Esophagus (tissue), 2 donors: Measurements from ENCODE around the gene NR1H3. TPM values are rescaled to one million over a fixed set of nuclear protein-coding genes. Genes with fewer than 3 reads are reported as not detected.

ENCODE experiments used
- H3K27ac ChIP-seq, 2 donors: one replicate each; pipeline ENCODE4 v1.5.1; 2013; ENCODE audit warnings: low read depth in 2 of 2, mild to moderate bottlenecking in 2 of 2, inconsistent platforms in 1 of 2, low read length in 1 of 2, moderate library complexity in 1 of 2
- H3K27me3 ChIP-seq, 2 donors: one replicate each; pipeline ENCODE4 v1.6.1; 2013; ENCODE audit warnings: low read length in 2 of 2, control low read depth in 1 of 2, mild to moderate bottlenecking in 1 of 2; ENCODE audit not compliant: insufficient read depth in 2 of 2, control insufficient read depth in 1 of 2
- H3K36me3 ChIP-seq, 2 donors: one replicate each; pipeline ENCODE4 v1.6.1; 2013; ENCODE audit warnings: low read length in 1 of 2; ENCODE audit not compliant: control insufficient read depth in 2 of 2, insufficient read depth in 2 of 2
- H3K4me1 ChIP-seq, 2 donors: one replicate each; pipeline ENCODE4 v1.6.1; 2013; ENCODE audit warnings: low read length in 1 of 2; ENCODE audit not compliant: control insufficient read depth in 2 of 2, insufficient read depth in 2 of 2
- H3K4me3 ChIP-seq, 2 donors: one replicate each; pipeline ENCODE4 v1.5.1; 2013; ENCODE audit warnings: low read length in 2 of 2, mild to moderate bottlenecking in 2 of 2, low read depth in 1 of 2, moderate library complexity in 1 of 2
- H3K9me3 ChIP-seq, 2 donors: one replicate each; pipeline ENCODE4 v1.6.1; 2013; ENCODE audit warnings: mild to moderate bottlenecking in 2 of 2, low read depth in 1 of 2, low read length in 1 of 2, moderate library complexity in 1 of 2; ENCODE audit not compliant: control insufficient read depth in 2 of 2, insufficient read depth in 1 of 2
- WGBS, 2 donors: extraction: QIAGEN DNeasy Blood & Tissue Kit; methylation state at CpG; one replicate each; pipeline ENCODE4 v1.1.7; 2013; 5-methylcytosine and 5-hydroxymethylcytosine counted together
- polyA plus RNA-seq, 2 donors: library from polyadenylated mRNA; stranded (reverse); fragments of 200-250 nt; gene quantifications; one replicate each; pipeline ENCODE4 v1.2.3, GENCODE V29; 2013
- donor health status: healthy with polysubstance abuse.
- donor health status: Bipolar disorder and iron deficiency.

The NR1H3 gene
- polyA plus RNA-seq, 2 donors = 10.9 to 12.0 TPM

DNA sequence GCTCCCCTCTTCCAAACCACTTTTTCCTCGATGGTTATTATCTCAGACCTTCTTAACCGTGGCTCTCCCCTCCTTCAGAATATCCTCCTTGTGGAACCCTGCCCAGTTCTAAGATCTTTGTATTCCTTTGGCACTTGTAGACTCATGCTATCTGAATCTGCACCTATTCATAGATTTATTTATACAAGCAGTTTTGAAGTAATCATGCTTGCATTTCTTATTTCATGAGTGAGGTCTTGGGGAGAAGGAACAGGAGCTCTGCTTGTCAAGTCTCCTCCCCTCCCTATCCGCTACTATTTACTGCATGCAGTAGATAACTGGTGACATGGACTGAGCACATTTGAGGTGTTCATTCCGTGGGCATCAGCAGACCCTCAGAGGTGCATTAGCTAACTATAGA lies 6.7 kb downstream of the NR1H3 start:
- peaks cover 3 to 5% of the 10 kb centered on the region in 2 donors for H3K36me3 ChIP-seq

GRCh38 chr11:47267876-47268275 lies 10.1 kb downstream of the NR1H3 start:
- Histone ChIP-seq H3K4me1 (peaks cover 0 to 10% of the 10 kb centered on the region in 2 donors), H3K4me3 (no peak overlapping the region), H3K27ac (peak overlapping the region in 1 of 2 donors; percentile 90), H3K27me3 (no peaks in the 10 kb centered on the region), H3K36me3 (no peaks in the 10 kb centered on the region), H3K9me3 (no peaks in the 10 kb centered on the region)
- WGBS, 2 donors = 68 to 73% methylated on average over 6 of the region's 6 CpGs

More for the DNA sequence above, 6.7 kb downstream of the NR1H3 start:
- H3K9me3 ChIP-seq = no peaks in the 10 kb centered on the region
- WGBS, 2 donors = 74 to 75% methylated on average over 4 of the region's 4 CpGs
- no peak overlapping the region for H3K27ac ChIP-seq
- peaks cover 0 to 8% of the 10 kb centered on the region in 2 donors for H3K4me1 ChIP-seq
- H3K4me3 ChIP-seq = no peak overlapping the region
- H3K27me3 ChIP-seq = no peaks in the 10 kb centered on the region

GRCh38 chr11:47268448-47269001 lies 10.7 kb downstream of the NR1H3 start:
- Histone ChIP-seq H3K27ac (peak overlapping the region; percentile 90 to 93), H3K4me3 (peak overlapping the region; percentile 80 to 82), H3K4me1 (peaks cover 0 to 10% of the 10 kb centered on the region in 2 donors), H3K27me3 (no peaks in the 10 kb centered on the region), H3K9me3 (no peaks in the 10 kb centered on the region), H3K36me3 (no peaks in the 10 kb centered on the region)
- WGBS, 2 donors = 51 to 55% methylated on average over 13 of the region's 13 CpGs

DNA sequence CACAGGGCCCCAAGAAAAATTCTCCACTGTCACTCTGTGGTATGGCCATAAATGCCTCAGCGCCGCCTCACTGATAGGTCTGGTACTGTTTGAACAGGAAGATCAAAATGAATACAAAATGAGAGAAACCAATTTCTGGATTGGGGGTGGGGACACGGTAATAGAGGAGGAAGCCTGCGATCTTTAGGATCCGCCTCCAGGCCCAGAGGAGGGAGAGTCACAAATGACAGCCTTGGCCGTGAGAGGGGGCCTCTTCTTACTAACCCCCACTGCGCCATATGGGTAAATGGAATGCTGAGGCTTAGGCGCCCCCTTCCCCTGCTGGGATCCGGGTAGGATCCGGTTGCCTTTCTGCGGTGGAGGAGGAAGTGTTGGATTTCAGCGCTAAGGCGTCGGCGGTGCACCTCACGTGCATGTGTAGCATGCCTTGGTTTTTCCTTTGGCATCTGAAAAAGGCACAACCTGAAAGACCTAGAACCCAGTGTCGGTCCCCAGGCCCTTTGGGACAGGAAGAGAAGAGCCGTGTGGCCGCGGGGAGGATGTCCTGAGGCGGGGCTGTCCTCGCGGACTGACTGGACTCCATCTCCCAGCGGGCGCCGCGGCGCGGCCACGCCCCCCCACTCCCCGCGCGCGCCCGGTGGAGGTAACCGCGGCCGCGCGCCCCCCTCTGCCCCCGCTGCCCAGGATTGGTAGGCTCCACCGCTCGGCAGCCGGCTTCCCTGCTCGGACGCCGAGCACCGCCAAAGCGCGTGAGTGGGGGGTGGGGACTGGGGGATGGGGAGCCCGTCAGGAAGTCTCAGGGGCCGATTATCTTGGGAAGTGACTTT lies 11.4 kb downstream of the NR1H3 start:
- H3K9me3 ChIP-seq = no peaks in the 10 kb centered on the region
- WGBS, 2 donors = 1% methylated on average over 49 to 52 of the region's 52 CpGs
- H3K4me3 ChIP-seq = peak overlapping the region; percentile 80 to 82
- H3K4me1 ChIP-seq = peaks cover 0 to 10% of the 10 kb centered on the region in 2 donors
- peak overlapping the region; percentile 90 to 93 for H3K27ac ChIP-seq
- H3K27me3 ChIP-seq = no peaks in the 10 kb centered on the region
- H3K36me3 ChIP-seq = peaks cover 0 to under 1% of the 10 kb centered on the region in 2 donors

- peaks cover 0 to 10% of the 10 kb centered on the region in 2 donors for H3K4me1 ChIP-seq
- WGBS, 2 donors = 1% methylated on average over 57 of the region's 57 CpGs
Observed at GRCh38 chr11:47269829-47270305, 12.1 kb downstream of the NR1H3 start, which contains the start of gene MADD. TSS of gene MADD (plus strand) at chr11:47270133.

GRCh38 chr11:47270331-47271271 lies 12.8 kb downstream of the NR1H3 start:
- Histone ChIP-seq H3K4me1 (peaks cover 0 to 10% of the 10 kb centered on the region in 2 donors), H3K4me3 (peak overlapping the region; percentile 80 to 82), H3K27me3 (no peaks in the 10 kb centered on the region), H3K27ac (peak overlapping the region; percentile 90 to 93), H3K36me3 (peaks cover 4 to 8% of the 10 kb centered on the region in 2 donors), H3K9me3 (no peaks in the 10 kb centered on the region)
- 1 to 2% methylated on average over 25 to 34 of the region's 34 CpGs for WGBS, 2 donors

More at GRCh38 chr11:47269829-47270305, 12.1 kb downstream of the NR1H3 start, which contains the start of gene MADD:
- H3K4me3 ChIP-seq = peak within 1 kb of the TSS; percentile 80 to 82
- H3K9me3 ChIP-seq = no peaks in the 10 kb centered on the region
- H3K36me3 ChIP-seq = peaks cover 2 to 7% of the 10 kb centered on the region in 2 donors
- H3K27me3 ChIP-seq = no peaks in the 10 kb centered on the region
- peak within 1 kb of the TSS; percentile 90 to 93 for H3K27ac ChIP-seq

DNA sequence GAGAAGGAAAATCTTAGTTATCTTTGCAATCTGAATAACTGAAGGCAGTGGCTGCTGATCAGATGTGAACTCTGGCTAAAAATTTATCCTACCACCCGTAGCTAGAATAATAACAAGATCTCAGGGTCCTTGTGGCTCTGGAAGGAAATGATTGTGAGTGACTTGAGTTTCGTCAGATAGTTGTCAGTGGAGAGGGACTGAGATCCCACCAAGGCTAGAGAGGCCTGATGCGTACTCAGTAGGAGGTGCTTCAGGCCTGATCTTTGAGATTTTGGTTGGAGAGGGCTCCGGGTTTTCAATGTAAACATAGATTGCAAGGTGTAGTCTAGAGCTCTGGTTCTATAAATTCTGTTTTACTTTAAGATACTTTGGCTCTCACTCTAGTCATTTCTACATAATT lies 13.5 kb downstream of the NR1H3 start:
- H3K36me3 ChIP-seq = peaks cover 9 to 14% of the 10 kb centered on the region in 2 donors
- no peaks in the 10 kb centered on the region for H3K27me3 ChIP-seq
- H3K9me3 ChIP-seq = no peaks in the 10 kb centered on the region
- no peak overlapping the region for H3K27ac ChIP-seq
- WGBS, 2 donors = 47 to 51% methylated on average over 4 of the region's 4 CpGs
- peaks cover 0 to 10% of the 10 kb centered on the region in 2 donors for H3K4me1 ChIP-seq
- H3K4me3 ChIP-seq = peak overlapping the region in 1 of 2 donors; percentile 12

DNA sequence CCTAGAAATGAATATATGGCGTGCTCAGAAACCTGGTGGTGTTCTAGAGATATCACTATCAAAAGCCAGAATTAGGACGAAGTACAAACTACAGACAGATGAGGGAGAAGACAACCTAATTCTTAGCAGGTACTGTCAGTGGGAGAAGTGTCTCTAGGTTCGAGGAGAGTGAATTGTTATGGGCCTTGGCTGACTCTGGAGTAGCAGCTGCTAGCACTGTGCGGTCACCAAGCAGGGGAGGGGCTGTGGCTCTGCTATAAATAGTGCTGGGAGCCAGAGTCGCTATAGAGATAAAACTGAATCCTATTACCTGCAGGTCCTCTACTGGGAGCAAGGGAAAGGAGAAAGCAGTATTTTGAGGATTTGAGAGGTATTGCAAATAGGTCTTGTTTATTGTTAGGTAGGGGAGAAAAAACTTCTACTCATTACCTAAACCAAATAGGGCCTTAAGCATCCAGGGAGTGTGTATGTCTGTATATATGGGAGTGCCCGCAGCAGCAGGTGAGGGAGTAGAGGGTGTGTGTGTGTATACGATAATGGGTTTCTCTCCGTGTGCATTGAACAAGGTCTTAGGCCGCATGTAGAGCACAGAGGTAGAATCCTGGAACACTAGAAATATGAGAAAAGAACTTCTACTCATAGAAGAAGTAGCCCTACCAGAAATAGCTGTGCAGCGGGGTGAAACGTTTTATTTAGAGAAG lies 14.3 kb downstream of the NR1H3 start:
- Histone ChIP-seq H3K9me3 (no peaks in the 10 kb centered on the region), H3K27me3 (no peaks in the 10 kb centered on the region), H3K27ac (no peak overlapping the region), H3K36me3 (peaks cover 15 to 20% of the 10 kb centered on the region in 2 donors), H3K4me3 (no peak overlapping the region), H3K4me1 (peaks cover 0 to 10% of the 10 kb centered on the region in 2 donors)
- 60 to 73% methylated on average over 11 of the region's 11 CpGs for WGBS, 2 donors
